Gastroesophageal sphincter (tissue), 3 donors: ENCODE results near the gene C15orf61.

Experiments
- POLR2AphosphoS5 ChIP-seq: sonication (generic); formaldehyde crosslinking; IDR thresholded peaks from one replicate; pipeline ENCODE4 v1.6.1; 2017; ENCODE audit warnings: antibody characterized with exemption
- TF ChIP-seq, protein P1 (sequence below), 4 experiments: fragments of 200-600 bp in 2 of 4; fragments of 450-650 bp in 2 of 4; sonication (generic) in 1 of 4; IDR thresholded peaks; one replicate each; pipeline ENCODE4 v1.5.1; 2017 to 2019; ENCODE audit warnings: antibody characterized with exemption in 4 of 4, mild to moderate bottlenecking in 2 of 4, moderate library complexity in 2 of 4

DNA sequence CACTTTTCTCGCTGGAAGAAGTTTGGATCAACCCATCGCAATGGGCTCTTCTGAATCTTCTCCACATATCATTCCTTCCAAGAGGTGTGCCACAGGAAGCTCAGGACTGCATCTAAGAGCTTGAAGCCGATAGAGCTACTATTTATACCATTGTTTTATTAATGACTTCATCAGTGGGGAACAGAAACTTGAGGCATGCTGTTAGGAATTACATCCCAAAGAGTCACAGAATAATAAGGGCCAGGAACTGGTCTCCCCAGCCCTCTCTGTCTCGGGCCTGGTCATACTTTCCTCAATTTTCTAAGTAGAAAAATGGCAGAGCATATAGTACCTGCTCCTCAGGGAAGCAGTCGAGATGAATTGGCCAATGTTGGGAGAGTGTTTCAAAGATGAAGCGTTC, 16.9 kb upstream of the C15orf61 start:
- no peak for TF ChIP-seq POLR2AphosphoS5
- TF ChIP-seq, protein P1, sequence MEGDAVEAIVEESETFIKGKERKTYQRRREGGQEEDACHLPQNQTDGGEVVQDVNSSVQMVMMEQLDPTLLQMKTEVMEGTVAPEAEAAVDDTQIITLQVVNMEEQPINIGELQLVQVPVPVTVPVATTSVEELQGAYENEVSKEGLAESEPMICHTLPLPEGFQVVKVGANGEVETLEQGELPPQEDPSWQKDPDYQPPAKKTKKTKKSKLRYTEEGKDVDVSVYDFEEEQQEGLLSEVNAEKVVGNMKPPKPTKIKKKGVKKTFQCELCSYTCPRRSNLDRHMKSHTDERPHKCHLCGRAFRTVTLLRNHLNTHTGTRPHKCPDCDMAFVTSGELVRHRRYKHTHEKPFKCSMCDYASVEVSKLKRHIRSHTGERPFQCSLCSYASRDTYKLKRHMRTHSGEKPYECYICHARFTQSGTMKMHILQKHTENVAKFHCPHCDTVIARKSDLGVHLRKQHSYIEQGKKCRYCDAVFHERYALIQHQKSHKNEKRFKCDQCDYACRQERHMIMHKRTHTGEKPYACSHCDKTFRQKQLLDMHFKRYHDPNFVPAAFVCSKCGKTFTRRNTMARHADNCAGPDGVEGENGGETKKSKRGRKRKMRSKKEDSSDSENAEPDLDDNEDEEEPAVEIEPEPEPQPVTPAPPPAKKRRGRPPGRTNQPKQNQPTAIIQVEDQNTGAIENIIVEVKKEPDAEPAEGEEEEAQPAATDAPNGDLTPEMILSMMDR (IDR thresholded peaks at IDR 0.05): no peak
